Activated CD8-positive, alpha-beta memory T cell treated with anti-CD3 and anti-CD28 coated beads, Interleukin-2, amount 10 ng/mL, durations not matched to agents 7 days and 5 days (primary cell): ENCODE data around the gene PCGF3. TPM values are rescaled to one million over a fixed set of nuclear protein-coding genes. Genes with fewer than 3 reads are reported as not detected.

Experiments used
- ATAC-seq: fragments of 150-1000 bp; cut with Tn5 transposase; one replicate; pipeline ENCODE4 v1.10.0; 2021; ENCODE audit warnings: moderate library complexity
- CTCF ChIA-PET: fragments of 350-600 bp; sonication (Branson Sonifier 250); formaldehyde crosslinking; loops from one replicate; lab custom pipeline; 2021; ENCODE audit warnings: antibody characterized with exemption; lab: Charles Lee
- DNase-seq: peaks from one replicate; pipeline ENCODE4 v3.0.0-alpha.2; 2020
- H3K27ac Mint-ChIP-seq: one replicate; pipeline ENCODE4 v1.8.0; 2021; ENCODE audit warnings: mild to moderate bottlenecking, mixed read lengths
- H3K27me3 Mint-ChIP-seq: one replicate; pipeline ENCODE4 v1.8.0; 2021; ENCODE audit warnings: mixed read lengths
- H3K36me3 Mint-ChIP-seq: one replicate; pipeline ENCODE4 v1.8.0; 2021; ENCODE audit warnings: mild to moderate bottlenecking, mixed read lengths
- H3K4me1 Mint-ChIP-seq: one replicate; pipeline ENCODE4 v1.8.0; 2021; ENCODE audit warnings: mixed read lengths
- H3K4me3 Mint-ChIP-seq: one replicate; pipeline ENCODE4 v1.8.0; 2021; ENCODE audit warnings: mild to moderate bottlenecking, moderate library complexity, mixed read lengths
- H3K9me3 Mint-ChIP-seq: one replicate; pipeline ENCODE4 v1.8.0; 2022; ENCODE audit warnings: low read depth, mixed read lengths
- total RNA-seq, 2 experiments: library from RNA; stranded (reverse); gene quantifications; one replicate each; pipeline ENCODE4 v1.2.3, GENCODE V29; 2021

The PCGF3 gene
- total RNA-seq, 2 experiments from 2014 or later, result 38.9 to 49.0 TPM

- H3K36me3 Mint-ChIP-seq, result peaks cover 17% of the 10 kb centered on the region
- H3K27me3 Mint-ChIP-seq, result no peaks in the 10 kb centered on the region
- no peak for DNase-seq
- CTCF ChIA-PET, result no interaction called here
- H3K27ac Mint-ChIP-seq, result no peak overlapping the region
- H3K4me3 Mint-ChIP-seq, result no peak overlapping the region
- no peaks in the 10 kb centered on the region for H3K9me3 Mint-ChIP-seq
- no peak for ATAC-seq
- H3K4me1 Mint-ChIP-seq, result peaks cover 10% of the 10 kb centered on the region
These were observed 1.4 kb downstream of the PCGF3 start for GRCh38 chr4:706834-707598.

- Mint-ChIP-seq H3K36me3 (peaks cover 18% of the 10 kb centered on the region), H3K27ac (no peak overlapping the region), H3K27me3 (no peaks in the 10 kb centered on the region), H3K4me3 (no peak overlapping the region), H3K4me1 (peaks cover 11% of the 10 kb centered on the region), H3K9me3 (no peaks in the 10 kb centered on the region)
- CTCF ChIA-PET, result no interaction called here
- ATAC-seq, result no peak
- DNase-seq, result no peak
These were observed 2.4 kb downstream of the PCGF3 start for GRCh38 chr4:707929-708630.

GRCh38 chr4:708631-708933 is 3.0 kb downstream of the PCGF3 start:
- no peak overlapping the region for H3K4me3 Mint-ChIP-seq
- peaks cover 18% of the 10 kb centered on the region for H3K36me3 Mint-ChIP-seq
- no peak for ATAC-seq
- H3K9me3 Mint-ChIP-seq, result no peaks in the 10 kb centered on the region
- H3K4me1 Mint-ChIP-seq, result peaks cover 11% of the 10 kb centered on the region
- CTCF ChIA-PET, result no interaction called here
- no peak overlapping the region for H3K27ac Mint-ChIP-seq
- H3K27me3 Mint-ChIP-seq, result no peaks in the 10 kb centered on the region
- no peak for DNase-seq

GRCh38 chr4:709348-709747 is 3.7 kb downstream of the PCGF3 start:
- Mint-ChIP-seq H3K4me3 (no peak overlapping the region), H3K36me3 (peaks cover 18% of the 10 kb centered on the region), H3K4me1 (peaks cover 11% of the 10 kb centered on the region), H3K9me3 (no peaks in the 10 kb centered on the region), H3K27ac (no peak overlapping the region), H3K27me3 (no peaks in the 10 kb centered on the region)
- ATAC-seq (no peak), DNase-seq (no peak)
- CTCF ChIA-PET, result interaction anchor here (0.5 kb wide), 1 partner anchor 214 kb away, joined by 3 read pairs; no protein-coding TSS in a partner anchor

GRCh38 chr4:710116-710515 is 4.5 kb downstream of the PCGF3 start:
- Mint-ChIP-seq H3K36me3 (peaks cover 21% of the 10 kb centered on the region), H3K27ac (no peak overlapping the region), H3K27me3 (no peaks in the 10 kb centered on the region), H3K4me1 (peaks cover 11% of the 10 kb centered on the region), H3K9me3 (no peaks in the 10 kb centered on the region), H3K4me3 (no peak overlapping the region)
- DNase-seq (no peak), ATAC-seq (no peak)
- CTCF ChIA-PET, result interaction anchor here (0.5 kb wide), 1 partner anchor 215 kb away, joined by 3 read pairs; no protein-coding TSS in a partner anchor

- no peaks in the 10 kb centered on the region for H3K9me3 Mint-ChIP-seq
- H3K36me3 Mint-ChIP-seq, result peaks cover 21% of the 10 kb centered on the region
- no peak overlapping the region for H3K4me3 Mint-ChIP-seq
- H3K27me3 Mint-ChIP-seq, result no peaks in the 10 kb centered on the region
- ATAC-seq, result no peak
- CTCF ChIA-PET, result no interaction called here
- no peak for DNase-seq
- H3K27ac Mint-ChIP-seq, result no peak overlapping the region
- H3K4me1 Mint-ChIP-seq, result peaks cover 11% of the 10 kb centered on the region
These were observed 5.3 kb downstream of the PCGF3 start for GRCh38 chr4:710916-711315.

- no peaks in the 10 kb centered on the region for H3K27me3 Mint-ChIP-seq
- H3K4me1 Mint-ChIP-seq, result peaks cover 14% of the 10 kb centered on the region
- no peak overlapping the region for H3K27ac Mint-ChIP-seq
- ATAC-seq (no peak), DNase-seq (no peak)
- H3K36me3 Mint-ChIP-seq, result peaks cover 21% of the 10 kb centered on the region
- CTCF ChIA-PET, result no interaction called here
- H3K4me3 Mint-ChIP-seq, result no peak overlapping the region
- no peaks in the 10 kb centered on the region for H3K9me3 Mint-ChIP-seq
These were observed 6.5 kb downstream of the PCGF3 start for GRCh38 chr4:712093-712492.

GRCh38 chr4:712916-713632 is 7.4 kb downstream of the PCGF3 start:
- Mint-ChIP-seq H3K9me3 (no peaks in the 10 kb centered on the region), H3K27ac (no peak overlapping the region), H3K4me1 (peaks cover 16% of the 10 kb centered on the region), H3K27me3 (no peaks in the 10 kb centered on the region), H3K36me3 (peaks cover 21% of the 10 kb centered on the region), H3K4me3 (no peak overlapping the region)
- CTCF ChIA-PET, result interaction anchor here (0.6 kb wide), 1 partner anchor 219 kb away, joined by 3 read pairs; the partner anchor contains the start of genes GAK and TMEM175
- DNase-seq, result no peak
- ATAC-seq, result no peak

- DNase-seq (no peak), ATAC-seq (no peak)
- Mint-ChIP-seq H3K27me3 (no peaks in the 10 kb centered on the region), H3K9me3 (no peaks in the 10 kb centered on the region), H3K27ac (no peak overlapping the region), H3K4me1 (peaks cover 11% of the 10 kb centered on the region), H3K36me3 (peaks cover 16% of the 10 kb centered on the region), H3K4me3 (no peak overlapping the region)
- CTCF ChIA-PET, result no interaction called here
These were observed 8.5 kb downstream of the PCGF3 start for GRCh38 chr4:714087-714486.

- Mint-ChIP-seq H3K36me3 (peaks cover 32% of the 10 kb centered on the region), H3K4me3 (no peak overlapping the region), H3K27ac (no peak overlapping the region), H3K4me1 (peaks cover 6% of the 10 kb centered on the region), H3K27me3 (no peaks in the 10 kb centered on the region), H3K9me3 (peaks cover 2% of the 10 kb centered on the region)
- ATAC-seq (no peak), DNase-seq (no peak)
- CTCF ChIA-PET, result interaction anchor here (2.1 kb wide), 1 partner anchor 25 kb away, joined by 5 read pairs; no protein-coding TSS in a partner anchor
These were observed 12.1 kb downstream of the PCGF3 start for GRCh38 chr4:717601-718320.

- no peak for ATAC-seq
- CTCF ChIA-PET, result interaction anchor here (2.1 kb wide), 1 partner anchor 24 kb away, joined by 5 read pairs; no protein-coding TSS in a partner anchor
- peaks cover 2% of the 10 kb centered on the region for H3K9me3 Mint-ChIP-seq
These were observed 12.8 kb downstream of the PCGF3 start for GRCh38 chr4:718460-718859.

GRCh38 chr4:720111-720860 is 14.7 kb downstream of the PCGF3 start:
- no peaks in the 10 kb centered on the region for H3K27me3 Mint-ChIP-seq
- CTCF ChIA-PET, result no interaction called here
- H3K4me1 Mint-ChIP-seq, result peaks cover 7% of the 10 kb centered on the region
- H3K9me3 Mint-ChIP-seq, result peaks cover 2% of the 10 kb centered on the region
- ATAC-seq (peak; percentile 27), DNase-seq (no peak)
- no peak overlapping the region for H3K27ac Mint-ChIP-seq
- H3K36me3 Mint-ChIP-seq, result peaks cover 41% of the 10 kb centered on the region
- no peak overlapping the region for H3K4me3 Mint-ChIP-seq

More at GRCh38 chr4:718460-718859, 12.8 kb downstream of the PCGF3 start:
- Mint-ChIP-seq H3K27ac (no peak overlapping the region), H3K4me3 (no peak overlapping the region), H3K36me3 (peaks cover 39% of the 10 kb centered on the region), H3K4me1 (peaks cover 5% of the 10 kb centered on the region), H3K27me3 (no peaks in the 10 kb centered on the region)
- DNase-seq, result no peak
